ENCODE measurements around the gene KNG1. TPM values are rescaled to one million over a fixed set of nuclear protein-coding genes. Genes with fewer than 3 reads are reported as not detected.

KNG1 gene
- total and polyA plus RNA-seq, 10 of the 15 experiments (the other 5 are each of a cell fraction or from before 2014, with no cell fraction given): 0.21 TPM; not detected in 9

GRCh38 chr3:186786922-186787321 lies 69.8 kb downstream of the KNG1 start:
- Histone ChIP-seq H3K27me3 (replicated peaks in 1 of 2; ENCODE audit: control insufficient read depth in 2 of 2, insufficient read depth in 2 of 2, low read length in 1 of 2) (no peaks in the 10 kb centered on the region), H3K9ac (ENCODE audit: control insufficient read depth, insufficient read depth, low read length) (peak overlapping the region; percentile 100), H4K20me1 (ENCODE audit: control insufficient read depth, insufficient read depth) (peaks cover 22% of the 10 kb centered on the region; the same call in 1 of the 2 replicates), H3K4me1 (ENCODE audit: control insufficient read depth, insufficient read depth, low read length) (no peaks in the 10 kb centered on the region), H3K4me2 (ENCODE audit: control insufficient read depth, insufficient read depth) (peak overlapping the region; percentile 64), H3K9me3 (replicated peaks; ENCODE audit: control insufficient read depth, insufficient read depth, low read length) (no peaks in the 10 kb centered on the region; the same call in 1 of the 3 replicates), H2AFZ (ENCODE audit: control insufficient read depth, low read depth, low read length) (no peak overlapping the region), H3K27ac (ENCODE audit: control insufficient read depth, insufficient read depth) (peak overlapping the region; percentile 18; the same call in 1 of the 2 replicates), H3K4me3 (peak overlapping the region; percentile 78), H3K36me3 (ENCODE audit: control insufficient read depth in 2 of 2, insufficient read depth in 2 of 2, low read length in 1 of 2) (peaks cover 21 to 55% of the 10 kb centered on the region in 2 experiments), H3K79me2 (ENCODE audit: control insufficient read depth, insufficient read depth, low read length) (peaks cover 64% of the 10 kb centered on the region)
- TF ChIP-seq CHD2 (IDR thresholded peaks at IDR 0.05; ENCODE audit: borderline replicate concordance, low read depth, low read length) (no peak), PAX5 (IDR thresholded peaks at IDR 0.05; ENCODE audit: borderline replicate concordance, low read depth, low read length) (no peak), ZSCAN29 (IDR thresholded peaks at IDR 0.05) (no peak), POLR2A (IDR thresholded peaks at IDR 0.05; ENCODE audit: low read depth, low read length) (peak; percentile 27; the same call in 1 of the 2 replicates), SIX5 (IDR thresholded peaks at IDR 0.05; ENCODE audit: low read depth, low read length, severe bottlenecking) (no peak), POLR2AphosphoS5 (IDR thresholded peaks at IDR 0.05; ENCODE audit: low read length) (peak; percentile 68; the same call in 1 of the 2 replicates), FOS (IDR thresholded peaks at IDR 0.05; ENCODE audit: borderline replicate concordance, extremely low read depth, insufficient read length) (no peak), BACH1 (IDR thresholded peaks at IDR 0.05; ENCODE audit: borderline replicate concordance) (0 out of 2 replicates have a peak, but pooled peaks have one; percentile 34)
- TF ChIP-seq, protein P1, sequence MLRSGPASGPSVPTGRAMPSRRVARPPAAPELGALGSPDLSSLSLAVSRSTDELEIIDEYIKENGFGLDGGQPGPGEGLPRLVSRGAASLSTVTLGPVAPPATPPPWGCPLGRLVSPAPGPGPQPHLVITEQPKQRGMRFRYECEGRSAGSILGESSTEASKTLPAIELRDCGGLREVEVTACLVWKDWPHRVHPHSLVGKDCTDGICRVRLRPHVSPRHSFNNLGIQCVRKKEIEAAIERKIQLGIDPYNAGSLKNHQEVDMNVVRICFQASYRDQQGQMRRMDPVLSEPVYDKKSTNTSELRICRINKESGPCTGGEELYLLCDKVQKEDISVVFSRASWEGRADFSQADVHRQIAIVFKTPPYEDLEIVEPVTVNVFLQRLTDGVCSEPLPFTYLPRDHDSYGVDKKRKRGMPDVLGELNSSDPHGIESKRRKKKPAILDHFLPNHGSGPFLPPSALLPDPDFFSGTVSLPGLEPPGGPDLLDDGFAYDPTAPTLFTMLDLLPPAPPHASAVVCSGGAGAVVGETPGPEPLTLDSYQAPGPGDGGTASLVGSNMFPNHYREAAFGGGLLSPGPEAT (IDR thresholded peaks at IDR 0.05; ENCODE audit: low read depth): no peak
- CTCF ChIA-PET: no interaction called here
- intact Hi-C loops (cut with micrococcal nuclease; ENCODE audit: unreplicated experiment): loop anchor here (10.0 kb wide), 1 partner anchor 238 kb away; no protein-coding TSS in a partner anchor
- POLR2A ChIA-PET: interaction anchor here (1.0 kb wide), 2 partner anchors 17 to 214 kb away, joined by 3 read pairs; no protein-coding TSS in a partner anchor
- no peak for ATAC-seq
- FAIRE-seq: no peak
- RAD21 ChIA-PET (ENCODE audit: unreplicated experiment): no interaction called here
- in situ Hi-C loops (cut with MboI): loop anchor here (25.0 kb wide), 1 partner anchor 850 kb away; the partner anchor contains the start of gene TRA2B
- SMC1A ChIA-PET (ENCODE audit: uncharacterized antibody, unreplicated experiment): interaction anchor here (2.2 kb wide), 1 partner anchor 19 kb away, joined by 6 read pairs; no protein-coding TSS in a partner anchor
- BruUV-seq (replicated peaks): no TSS peak
- WGBS (ENCODE audit: insufficient coverage, insufficient replicate concordance, low lambda C conversion rate, missing lambda C conversion rate): 11% methylated on average over 3 of the region's 3 CpGs
- DNase-seq (ENCODE audit: low read depth, low spot score): no peak

All from GM12878 (cell line).